Activated CD4-positive, CD25-positive, alpha-beta regulatory T cell (primary cell): ENCODE results near the gene AKR1D1.

ENCODE experiments used
- DNase-seq, 4 experiments: peaks; one replicate each; lab custom pipeline; 2025; lab: John Stamatoyannopoulos, UW

AKR1D1 gene

DNA sequence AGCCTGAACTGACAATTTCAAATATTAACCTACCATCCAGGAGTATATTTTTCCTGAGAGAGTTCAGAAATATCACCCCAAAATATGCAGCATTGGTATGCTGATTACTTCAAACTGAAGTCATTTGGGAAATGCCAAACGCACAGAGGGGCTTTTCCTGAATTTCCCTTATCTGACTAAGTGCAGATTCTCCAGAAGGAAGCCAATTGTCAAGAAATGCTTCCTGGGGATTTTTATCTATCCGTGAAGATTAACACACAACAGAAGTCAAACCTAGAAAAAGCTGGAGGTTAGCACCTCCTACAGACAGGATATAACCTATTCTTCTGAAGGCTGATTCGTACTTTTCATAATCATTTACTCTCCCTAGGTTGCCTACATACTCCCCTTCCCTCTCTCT, 91.0 kb downstream of the AKR1D1 start:
- DNase-seq: no peak

DNA sequence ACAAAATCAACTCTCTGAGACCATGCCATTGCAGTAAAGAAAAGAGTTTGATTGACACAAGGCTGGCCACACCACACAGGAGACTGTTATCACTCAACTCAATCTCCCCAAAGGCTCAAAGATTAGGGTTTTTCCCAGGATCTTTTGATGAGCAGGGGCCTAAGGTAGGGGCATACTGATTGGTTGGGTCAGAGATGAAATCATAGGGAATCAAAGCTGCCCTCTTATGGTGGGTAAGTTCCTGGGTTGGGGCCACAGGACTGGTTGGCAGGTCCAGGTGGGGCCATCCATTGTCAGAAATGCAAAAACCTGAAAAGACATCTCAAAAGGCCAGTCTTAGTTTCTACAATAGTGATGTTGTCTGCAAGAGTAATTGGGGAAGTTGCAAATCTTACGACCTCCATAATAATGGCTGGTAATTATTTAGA, 91.6 kb downstream of the AKR1D1 start:
- DNase-seq: no peak
